ENCODE data around the gene KRT33B. TPM values are rescaled to one million over a fixed set of nuclear protein-coding genes. Genes with fewer than 3 reads are reported as not detected.

The KRT33B gene
- total and polyA plus RNA-seq, 2 donors (not counting 1 experiment from before 2014, with no cell fraction given) = not detected

DNA sequence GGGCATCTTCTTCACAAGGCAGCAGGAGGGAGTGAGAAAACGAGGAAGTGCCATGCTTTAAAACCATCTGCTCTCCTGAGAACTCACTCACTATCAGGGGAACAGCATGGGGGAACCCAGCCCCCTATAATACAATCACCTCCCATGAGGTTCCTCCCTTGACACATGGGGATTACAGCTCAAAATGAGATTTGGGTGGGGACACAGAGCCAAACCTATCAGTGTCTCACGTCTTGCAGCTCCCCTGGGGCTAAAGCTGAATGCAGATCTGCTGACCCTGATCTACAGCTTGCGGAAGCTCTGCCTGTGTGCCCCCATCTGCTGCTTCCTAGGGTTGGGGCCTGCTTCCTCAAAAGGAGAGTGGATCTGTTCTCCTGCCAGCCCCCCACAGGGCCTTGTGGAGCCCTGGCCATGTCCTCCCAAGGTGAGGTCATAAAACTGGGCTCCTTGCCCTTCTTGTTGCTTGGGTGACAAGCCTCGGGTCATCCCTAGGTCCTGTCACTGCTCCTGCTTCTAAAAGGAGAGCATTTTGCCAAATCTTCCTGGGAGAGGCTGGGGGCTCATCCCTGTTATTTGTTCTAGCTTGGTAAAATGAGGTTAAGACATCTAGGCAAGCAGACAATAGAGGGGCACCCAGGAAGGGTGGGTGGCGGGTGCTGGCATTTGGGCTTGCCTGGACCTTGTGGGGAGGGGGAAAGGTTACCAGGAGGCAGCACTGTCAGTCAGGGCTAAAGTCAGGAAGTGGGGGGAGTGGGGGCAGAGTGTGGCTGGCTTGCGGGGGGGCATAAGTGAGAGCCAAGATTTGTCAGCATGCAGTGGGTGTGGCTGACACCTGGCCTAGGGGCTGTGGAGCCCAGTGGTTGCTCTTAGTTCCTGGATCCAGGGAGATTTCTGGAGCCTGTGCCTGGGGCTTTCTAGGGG, 35.0 kb downstream of the KRT33B start:
- DNase-seq (ENCODE audit: low read depth in 2 of 2) = no peak
- Histone ChIP-seq H3K4me1 (ENCODE audit: control insufficient read depth, extremely low read depth, insufficient read depth, low read length) (no peaks in the 10 kb centered on the region), H3K27me3 (ENCODE audit: control insufficient read depth, insufficient read depth, low read length) (peaks cover 5% of the 10 kb centered on the region), H3K79me2 (ENCODE audit: control insufficient read depth, insufficient read depth, low read length) (no peaks in the 10 kb centered on the region), H3K4me3 (replicated peaks in 1 of 4; ENCODE audit: control extremely low read depth in 1 of 4, insufficient read depth in 1 of 4, low read depth in 3 of 4, low read length in 4 of 4) (no peak overlapping the region), H3K27ac (ENCODE audit: insufficient read depth, low read length) (no peak overlapping the region), H3K9ac (ENCODE audit: insufficient read depth, low read length) (no peak overlapping the region), H3K36me3 (ENCODE audit: control insufficient read depth, insufficient read depth, low read length) (no peaks in the 10 kb centered on the region), H4K20me1 (ENCODE audit: control insufficient read depth, extremely low read depth, insufficient read depth, low read length) (no peaks in the 10 kb centered on the region), H3K9me3 (ENCODE audit: control insufficient read depth, insufficient read depth, low read depth, low read length) (no peaks in the 10 kb centered on the region), H2AFZ (ENCODE audit: low read length) (no peak overlapping the region), H3K4me2 (ENCODE audit: extremely low read depth, insufficient read depth, low read length) (no peak overlapping the region)
- no peak for TF ChIP-seq EZH2 (IDR thresholded peaks at IDR 0.05; ENCODE audit: low read length, missing control alignments)
- TF ChIP-seq, protein P1, sequence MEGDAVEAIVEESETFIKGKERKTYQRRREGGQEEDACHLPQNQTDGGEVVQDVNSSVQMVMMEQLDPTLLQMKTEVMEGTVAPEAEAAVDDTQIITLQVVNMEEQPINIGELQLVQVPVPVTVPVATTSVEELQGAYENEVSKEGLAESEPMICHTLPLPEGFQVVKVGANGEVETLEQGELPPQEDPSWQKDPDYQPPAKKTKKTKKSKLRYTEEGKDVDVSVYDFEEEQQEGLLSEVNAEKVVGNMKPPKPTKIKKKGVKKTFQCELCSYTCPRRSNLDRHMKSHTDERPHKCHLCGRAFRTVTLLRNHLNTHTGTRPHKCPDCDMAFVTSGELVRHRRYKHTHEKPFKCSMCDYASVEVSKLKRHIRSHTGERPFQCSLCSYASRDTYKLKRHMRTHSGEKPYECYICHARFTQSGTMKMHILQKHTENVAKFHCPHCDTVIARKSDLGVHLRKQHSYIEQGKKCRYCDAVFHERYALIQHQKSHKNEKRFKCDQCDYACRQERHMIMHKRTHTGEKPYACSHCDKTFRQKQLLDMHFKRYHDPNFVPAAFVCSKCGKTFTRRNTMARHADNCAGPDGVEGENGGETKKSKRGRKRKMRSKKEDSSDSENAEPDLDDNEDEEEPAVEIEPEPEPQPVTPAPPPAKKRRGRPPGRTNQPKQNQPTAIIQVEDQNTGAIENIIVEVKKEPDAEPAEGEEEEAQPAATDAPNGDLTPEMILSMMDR (conservative IDR thresholded peaks at IDR 0.05 in 1 of 2, IDR thresholded peaks at IDR 0.05 in 1 of 2; ENCODE audit: low read depth in 1 of 2, low read length in 2 of 2) = no peak

DNA sequence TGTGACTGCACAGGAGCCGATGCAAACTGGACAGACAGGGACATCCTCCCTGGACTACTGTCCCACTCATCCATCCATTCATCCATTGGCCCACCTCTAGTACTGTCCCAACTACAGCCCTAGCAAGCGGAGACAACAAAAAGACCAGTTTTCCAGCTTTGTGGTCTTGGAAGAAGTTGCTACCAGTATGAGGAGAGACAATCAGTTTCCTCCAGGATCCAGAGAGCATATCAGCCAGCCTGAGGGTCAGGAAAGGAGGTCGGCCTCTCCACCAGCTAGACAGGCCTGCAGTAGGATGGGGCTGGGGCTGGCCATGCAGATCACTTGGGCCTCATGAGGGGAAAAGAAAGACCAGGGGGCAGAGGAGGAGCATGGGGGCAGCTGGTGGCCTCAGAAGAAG, 35.8 kb downstream of the KRT33B start:
- H3K9ac ChIP-seq (ENCODE audit: insufficient read depth, low read length) = no peak overlapping the region
- no peak overlapping the region for H3K27ac ChIP-seq (ENCODE audit: insufficient read depth, low read length)
- peaks cover 4% of the 10 kb centered on the region for H3K27me3 ChIP-seq (ENCODE audit: control insufficient read depth, insufficient read depth, low read length)
- no peaks in the 10 kb centered on the region for H3K79me2 ChIP-seq (ENCODE audit: control insufficient read depth, insufficient read depth, low read length)
- H3K36me3 ChIP-seq (ENCODE audit: control insufficient read depth, insufficient read depth, low read length) = no peaks in the 10 kb centered on the region
- H2AFZ ChIP-seq (ENCODE audit: low read length) = no peak overlapping the region
- TF ChIP-seq, protein P1 (conservative IDR thresholded peaks at IDR 0.05 in 1 of 2, IDR thresholded peaks at IDR 0.05 in 1 of 2; ENCODE audit: low read depth in 1 of 2, low read length in 2 of 2) = no peak
- TF ChIP-seq EZH2 (IDR thresholded peaks at IDR 0.05; ENCODE audit: low read length, missing control alignments) = no peak
- H3K4me1 ChIP-seq (ENCODE audit: control insufficient read depth, extremely low read depth, insufficient read depth, low read length) = no peaks in the 10 kb centered on the region
- no peak for DNase-seq (ENCODE audit: low read depth in 2 of 2)
- no peaks in the 10 kb centered on the region for H4K20me1 ChIP-seq (ENCODE audit: control insufficient read depth, extremely low read depth, insufficient read depth, low read length)
- no peak overlapping the region for H3K4me3 ChIP-seq (replicated peaks in 1 of 4; ENCODE audit: control extremely low read depth in 1 of 4, insufficient read depth in 1 of 4, low read depth in 3 of 4, low read length in 4 of 4)
- H3K9me3 ChIP-seq (ENCODE audit: control insufficient read depth, insufficient read depth, low read depth, low read length) = no peaks in the 10 kb centered on the region
- no peak overlapping the region for H3K4me2 ChIP-seq (ENCODE audit: extremely low read depth, insufficient read depth, low read length)

- no peak overlapping the region for H3K4me2 ChIP-seq (ENCODE audit: extremely low read depth, insufficient read depth, low read length)
- no peak overlapping the region for H3K9ac ChIP-seq (ENCODE audit: insufficient read depth, low read length)
- H3K36me3 ChIP-seq (ENCODE audit: control insufficient read depth, insufficient read depth, low read length) = no peaks in the 10 kb centered on the region
- no peak overlapping the region for H3K4me3 ChIP-seq (replicated peaks in 1 of 4; ENCODE audit: control extremely low read depth in 1 of 4, insufficient read depth in 1 of 4, low read depth in 3 of 4, low read length in 4 of 4)
- no peak for DNase-seq (ENCODE audit: low read depth in 2 of 2)
- no peaks in the 10 kb centered on the region for H3K9me3 ChIP-seq (ENCODE audit: control insufficient read depth, insufficient read depth, low read depth, low read length)
- H3K27me3 ChIP-seq (ENCODE audit: control insufficient read depth, insufficient read depth, low read length) = peaks cover 4% of the 10 kb centered on the region
- H4K20me1 ChIP-seq (ENCODE audit: control insufficient read depth, extremely low read depth, insufficient read depth, low read length) = no peaks in the 10 kb centered on the region
- no peak for TF ChIP-seq EZH2 (IDR thresholded peaks at IDR 0.05; ENCODE audit: low read length, missing control alignments)
- TF ChIP-seq, protein P1 (conservative IDR thresholded peaks at IDR 0.05 in 1 of 2, IDR thresholded peaks at IDR 0.05 in 1 of 2; ENCODE audit: low read depth in 1 of 2, low read length in 2 of 2) = no peak
- H3K27ac ChIP-seq (ENCODE audit: insufficient read depth, low read length) = no peak overlapping the region
- no peaks in the 10 kb centered on the region for H3K79me2 ChIP-seq (ENCODE audit: control insufficient read depth, insufficient read depth, low read length)
- no peak overlapping the region for H2AFZ ChIP-seq (ENCODE audit: low read length)
- no peaks in the 10 kb centered on the region for H3K4me1 ChIP-seq (ENCODE audit: control insufficient read depth, extremely low read depth, insufficient read depth, low read length)
Observed at GRCh38 chr17:41333098-41333497, 36.5 kb downstream of the KRT33B start.
